GM18508 (cell line): ENCODE data around the gene COG5.

Experiments used
- ATAC-seq: cut with Tn5 transposase; IDR thresholded peaks from one replicate; pipeline ENCODE4 v1.9.1; 2021; ENCODE audit warnings: moderate number of reproducible peaks; ENCODE audit not compliant: insufficient read depth, unreplicated experiment

Gene COG5

GRCh38 chr7:107206706-107207105 lies 357.0 kb downstream of the COG5 start:
- no peak for ATAC-seq

DNA sequence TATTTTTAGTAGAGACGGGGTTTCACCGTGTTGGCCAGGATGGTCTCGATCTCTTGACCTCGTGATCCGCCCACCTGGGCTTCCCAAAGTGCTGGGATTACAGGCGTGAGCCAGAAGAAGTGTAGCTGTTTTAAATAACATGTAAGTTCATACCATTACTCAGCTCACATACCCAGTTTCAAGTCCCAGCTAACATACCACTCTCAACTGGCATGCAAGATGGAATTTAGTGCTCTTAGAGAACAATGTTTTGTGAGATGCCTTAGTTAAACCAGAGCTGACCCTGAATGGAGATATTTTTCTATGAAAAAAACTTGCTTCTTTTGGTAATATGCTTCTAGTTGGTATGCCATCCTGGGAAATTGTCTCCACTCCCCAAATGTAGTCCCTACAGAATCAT lies 357.6 kb downstream of the COG5 start:
- no peak for ATAC-seq

DNA sequence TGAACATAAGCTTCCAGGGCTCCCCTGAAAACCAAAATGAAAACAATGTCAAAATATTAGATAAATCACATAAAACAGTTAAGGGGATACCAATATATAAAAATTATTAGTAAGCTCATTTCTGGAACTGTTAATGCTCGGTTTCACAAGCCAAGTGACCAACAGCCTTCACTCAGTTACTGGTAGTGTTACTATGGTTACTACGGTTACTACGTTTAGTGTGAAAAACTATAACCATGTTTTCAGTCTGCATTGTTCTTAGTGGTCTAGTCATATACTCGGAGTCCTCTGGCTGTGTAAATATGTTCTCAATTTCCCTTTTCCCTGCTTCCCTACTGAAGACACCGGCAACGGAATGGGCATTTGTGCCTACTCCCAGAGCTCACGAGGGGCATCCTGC lies 360.1 kb downstream of the COG5 start:
- ATAC-seq, result no peak

DNA sequence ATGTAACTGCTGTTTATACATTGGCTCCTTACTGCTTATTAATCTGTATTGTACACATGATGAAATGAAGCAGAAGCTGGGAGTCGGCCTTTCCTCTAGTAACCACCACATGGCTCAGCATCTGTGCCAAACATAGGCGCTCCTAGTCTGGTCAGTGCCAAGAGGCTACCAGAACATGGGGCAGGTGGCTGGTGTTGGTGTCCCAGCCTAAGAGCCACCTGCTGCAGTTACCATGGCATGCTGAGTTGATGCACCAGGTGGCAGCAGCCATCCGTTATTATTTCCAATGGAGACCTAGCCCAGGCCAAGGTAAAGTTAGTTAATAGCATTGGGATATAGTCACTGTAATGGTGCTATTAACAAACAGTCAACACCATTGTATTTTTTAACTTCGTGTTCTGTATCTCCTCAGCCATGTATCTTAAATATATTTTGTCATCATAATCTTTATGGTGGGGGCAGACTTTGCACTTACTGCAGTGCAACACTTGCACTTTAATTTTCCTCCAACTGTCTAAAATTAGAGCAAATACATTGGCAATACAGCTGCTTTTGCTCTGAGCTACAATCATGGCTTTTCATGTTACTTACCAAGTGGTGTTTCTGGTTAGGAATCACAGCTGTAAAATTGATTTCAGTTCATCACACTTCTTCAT lies 361.8 kb downstream of the COG5 start:
- no peak for ATAC-seq

DNA sequence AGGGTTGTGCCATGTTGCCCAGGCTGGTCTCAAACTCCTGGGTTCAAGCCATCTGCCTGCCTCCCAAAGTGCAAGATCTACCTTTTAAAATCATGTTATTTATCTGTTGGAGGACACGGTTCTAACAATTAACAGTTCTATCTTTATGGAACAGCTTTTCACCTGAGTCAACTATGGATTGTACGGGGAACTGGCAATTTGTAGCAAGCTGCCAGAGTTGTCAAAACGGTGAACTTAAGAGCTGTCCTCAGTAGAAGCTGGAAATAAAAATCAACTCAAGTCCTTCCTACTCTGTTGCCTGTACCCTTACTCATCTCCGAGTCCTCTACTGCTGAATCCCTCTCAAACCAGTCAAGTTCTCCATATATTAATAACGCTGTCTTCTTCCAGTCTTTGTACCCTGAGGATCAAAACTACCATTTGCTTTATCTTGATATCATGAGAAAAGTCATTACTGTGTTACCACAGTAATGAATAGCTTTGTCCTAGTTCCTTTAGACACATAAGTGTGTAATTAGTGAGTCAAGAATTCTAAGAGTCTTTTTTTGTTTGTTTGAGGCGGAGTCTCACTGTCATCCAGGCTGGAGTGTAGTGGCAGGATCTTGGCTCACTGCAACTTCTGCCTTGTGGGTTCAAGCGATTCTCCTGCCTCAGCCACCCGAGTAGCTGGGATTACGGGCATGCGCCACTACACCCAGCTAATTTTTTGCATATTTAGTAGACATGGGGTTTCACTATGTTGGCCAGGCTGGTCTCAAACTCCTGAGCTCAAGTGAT lies 366.7 kb downstream of the COG5 start:
- ATAC-seq, result no peak

- no peak for ATAC-seq
Measured at GRCh38 chr7:107194052-107194451, 369.7 kb downstream of the COG5 start.

GRCh38 chr7:107190090-107190489 lies 373.6 kb downstream of the COG5 start:
- no peak for ATAC-seq

GRCh38 chr7:107187774-107188173 lies 375.9 kb downstream of the COG5 start:
- ATAC-seq, result no peak

- ATAC-seq, result no peak
Measured at GRCh38 chr7:107186240-107186639, 377.5 kb downstream of the COG5 start.

DNA sequence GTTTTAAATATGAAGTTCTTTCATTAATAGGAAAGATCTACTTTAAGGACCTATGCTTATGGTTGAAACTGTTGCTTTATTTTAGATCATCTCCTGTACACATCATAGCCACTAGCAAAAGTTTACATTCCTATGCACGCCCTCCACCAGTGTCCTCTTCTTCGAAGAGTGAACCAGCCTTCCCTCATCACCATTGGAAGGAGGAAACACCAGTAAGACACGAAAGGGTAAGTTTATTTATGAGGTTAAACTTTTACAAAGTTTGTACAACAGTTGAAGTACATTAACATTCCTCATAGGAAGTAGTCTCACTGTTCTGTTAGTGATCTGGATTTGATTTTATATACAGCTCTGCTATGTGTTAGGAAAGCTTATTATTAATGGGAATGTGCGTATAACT lies 378.0 kb downstream of the COG5 start:
- ATAC-seq, result no peak

- ATAC-seq, result no peak
Measured at GRCh38 chr7:107181172-107181571, 382.5 kb downstream of the COG5 start.

DNA sequence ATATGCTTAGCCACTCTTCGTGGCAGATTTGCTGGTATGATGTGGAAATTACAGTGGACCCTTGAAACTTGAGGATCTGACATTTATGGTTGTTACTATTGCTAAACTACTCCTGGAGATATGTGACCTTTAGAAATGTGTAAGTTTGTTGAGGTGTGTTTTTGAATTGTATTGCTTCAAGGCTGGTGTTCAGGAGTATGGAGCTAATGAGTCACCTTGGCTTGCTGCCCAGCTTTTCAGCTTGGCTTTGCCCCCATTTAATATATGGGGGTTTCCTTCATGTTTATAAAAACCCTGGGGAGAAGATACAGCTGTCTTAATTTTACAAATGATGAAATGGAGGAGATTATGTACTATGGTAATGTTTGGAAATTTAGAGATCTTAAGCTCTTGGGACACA lies 383.3 kb downstream of the COG5 start:
- no peak for ATAC-seq

- no peak for ATAC-seq
Measured at GRCh38 chr7:107179326-107180164, 384.2 kb downstream of the COG5 start.

DNA sequence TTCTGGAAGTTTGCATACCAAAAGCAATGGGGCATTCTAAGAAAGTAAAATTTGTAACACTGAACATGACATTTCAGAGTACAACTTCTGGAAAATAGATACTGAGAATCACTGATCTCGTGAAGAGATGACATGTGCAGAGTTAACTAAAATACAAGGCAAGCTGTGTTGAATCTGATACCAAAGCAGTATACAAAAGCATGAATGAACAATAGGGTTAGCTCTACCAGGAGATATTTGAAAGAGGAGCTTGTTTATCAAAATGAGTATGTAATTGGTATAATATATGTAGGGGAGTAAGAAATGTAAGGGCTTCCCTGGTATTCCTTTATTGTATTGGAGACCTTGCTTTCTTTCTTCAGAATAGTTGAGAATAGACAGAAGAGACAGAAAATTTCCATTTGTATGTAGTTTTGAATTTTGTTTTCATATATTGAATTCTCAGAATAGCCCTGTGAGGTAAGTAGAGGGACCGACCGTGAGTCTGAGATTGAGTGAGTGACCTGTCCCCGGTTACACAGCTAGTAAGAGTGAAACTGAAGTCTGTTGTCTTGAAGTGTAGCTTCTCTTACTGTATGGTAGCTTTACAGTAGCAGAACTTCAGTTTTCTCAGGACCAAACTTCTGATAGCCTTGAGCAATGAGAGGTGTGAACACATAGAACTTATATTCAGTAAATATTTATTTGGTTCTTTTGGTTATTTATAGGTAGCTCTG lies 389.9 kb downstream of the COG5 start:
- ATAC-seq, result no peak

DNA sequence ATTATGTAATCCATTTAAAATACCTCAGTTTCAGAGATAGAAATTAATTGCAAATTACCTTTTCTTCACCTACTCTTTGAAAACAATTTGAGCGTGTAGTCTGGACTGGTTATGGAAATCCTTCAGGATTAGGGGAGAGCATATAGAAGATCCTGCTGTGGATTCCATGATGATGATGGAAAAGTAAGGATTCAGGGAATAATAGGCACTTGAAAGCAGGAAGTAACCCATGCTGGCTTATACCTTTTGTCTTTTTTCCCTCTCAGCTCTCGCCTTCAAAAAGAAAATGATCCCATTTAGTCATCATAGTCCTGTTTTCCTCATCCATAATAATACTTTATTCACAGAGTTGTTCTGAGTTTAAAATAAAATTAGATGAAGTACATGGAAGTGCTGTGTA lies 390.5 kb downstream of the COG5 start:
- ATAC-seq, result no peak

DNA sequence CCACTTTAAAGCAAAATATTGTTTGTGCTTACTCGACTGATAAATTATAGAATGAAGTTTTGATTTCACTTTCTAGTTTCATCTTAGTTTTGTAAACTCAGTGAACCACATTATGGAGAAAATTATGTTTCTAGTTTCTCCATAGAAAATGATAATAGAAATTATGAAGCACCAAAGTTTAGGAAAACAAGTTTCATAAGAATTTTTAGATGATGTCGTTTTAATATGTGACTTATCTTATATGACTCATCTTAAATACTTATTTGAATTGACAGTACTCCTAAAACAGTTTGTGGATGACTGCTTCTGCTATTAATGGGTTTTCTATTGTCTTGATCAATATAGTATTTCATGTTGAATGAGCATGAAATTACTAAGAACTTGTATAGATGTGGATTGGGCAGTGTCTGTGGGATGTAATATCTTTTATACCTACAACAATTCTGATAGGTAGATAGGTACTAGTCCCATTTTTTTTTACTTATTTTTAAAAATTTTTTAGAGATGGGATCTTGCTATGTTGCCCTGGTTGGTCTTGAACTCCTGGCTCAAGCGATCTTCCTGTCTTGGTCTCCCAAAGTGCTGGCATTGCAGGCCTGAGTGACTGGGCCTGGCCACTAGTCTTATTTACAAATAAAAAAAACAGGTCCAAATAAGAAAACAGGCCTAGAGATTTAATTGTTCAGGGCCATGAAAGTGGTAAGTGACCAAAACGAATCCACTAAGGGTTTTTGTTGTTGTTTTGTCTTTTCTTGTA lies 391.3 kb downstream of the COG5 start:
- ATAC-seq, result no peak

DNA sequence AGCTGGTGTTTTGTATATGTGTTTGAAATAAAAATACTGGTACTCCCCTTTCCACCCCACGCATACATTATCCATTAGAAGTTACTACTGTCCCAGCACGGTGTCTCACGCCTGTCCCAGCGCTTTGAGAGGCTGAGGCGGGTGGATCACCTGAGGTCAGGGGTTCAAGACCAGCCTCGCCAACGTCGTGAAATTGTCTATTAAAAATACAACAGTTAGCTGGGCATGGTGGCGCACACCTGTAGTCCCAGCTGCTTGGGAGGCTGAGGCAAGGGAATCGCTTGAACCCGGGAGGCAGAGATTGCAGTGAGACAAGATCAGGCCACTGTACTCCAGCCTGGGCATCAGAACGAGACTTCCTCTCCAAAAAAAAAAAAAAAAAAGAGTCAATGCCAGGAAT lies 392.2 kb downstream of the COG5 start:
- ATAC-seq, result no peak

DNA sequence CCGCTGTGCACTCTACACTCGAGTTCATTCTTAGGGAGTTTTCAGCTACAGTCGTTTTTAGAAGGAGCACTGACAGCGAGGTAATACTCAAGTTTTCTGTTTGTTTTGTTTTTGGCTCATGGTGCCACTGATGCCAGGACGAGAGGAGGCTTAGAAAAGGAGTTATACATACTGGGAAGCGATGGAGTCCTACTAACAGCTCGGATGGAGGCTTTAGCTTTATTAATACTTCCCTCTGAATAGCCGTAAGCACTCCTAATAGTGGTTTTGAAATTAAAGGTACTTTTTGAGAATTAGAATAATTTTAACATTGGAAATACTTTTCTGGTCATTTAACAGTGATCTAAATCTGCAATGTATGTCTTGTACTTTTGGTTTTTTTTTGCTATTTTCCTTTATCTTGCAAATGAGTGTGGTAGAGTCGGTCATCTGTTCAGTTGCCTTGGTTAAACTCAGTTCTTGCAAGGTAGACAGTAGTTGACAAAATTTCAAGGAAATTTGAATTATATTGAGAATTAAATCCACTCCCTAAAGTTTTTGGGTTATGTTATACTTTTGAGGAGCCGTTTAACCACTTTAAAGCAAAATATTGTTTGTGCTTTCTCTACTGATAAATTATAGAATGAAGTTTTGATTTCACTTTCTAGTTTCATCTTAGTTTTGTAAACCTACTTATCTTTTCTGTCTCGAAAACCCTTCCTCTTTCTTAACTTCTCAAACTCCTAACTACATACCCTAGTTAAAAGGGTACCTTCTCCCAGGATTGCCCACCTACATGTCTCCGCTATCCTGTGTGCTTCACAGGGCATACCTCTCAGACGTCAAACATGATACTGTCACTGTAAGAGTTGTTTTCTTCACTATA lies 393.4 kb downstream of the COG5 start:
- no peak for ATAC-seq
